Ammon's horn (tissue), 1 donor: ENCODE data around the gene GPR137.
"Not testable (repeated sequence)": the region's sequence is repeated elsewhere in the genome, so short reads cannot be mapped to it uniquely, and the experiment has no call there.

Experiments used
- DNase-seq: peaks from one replicate; pipeline ENCODE4 v3.0.0-alpha.2; 2016; ENCODE audit warnings: low spot score

The GPR137 gene

GRCh38 chr11:64303109-64304031 lies 17.7 kb downstream of the GPR137 start:
- DNase-seq = no peak

- no peak for DNase-seq
These were observed 18.3 kb downstream of the GPR137 start for GRCh38 chr11:64304032-64304315.

- peak; percentile 92 for DNase-seq
These were observed 18.8 kb downstream of the GPR137 start for GRCh38 chr11:64304316-64305072.

- peak; percentile 99 for DNase-seq
These were observed 19.5 kb downstream of the GPR137 start, which contains the start of gene ESRRA for GRCh38 chr11:64305075-64305690. TSS of gene ESRRA (plus strand) at chr11:64305524. CDS start at chr11:64307180, 1,656 bp downstream.

GRCh38 chr11:64305691-64306562 lies 20.3 kb downstream of the GPR137 start:
- peak; percentile 77 for DNase-seq

- no peak for DNase-seq
These were observed 20.9 kb downstream of the GPR137 start for GRCh38 chr11:64306563-64306875.

- no peak for DNase-seq
These were observed 21.4 kb downstream of the GPR137 start for GRCh38 chr11:64306876-64307622.

GRCh38 chr11:64307795-64308194 lies 22.1 kb downstream of the GPR137 start:
- not testable (repeated sequence) for DNase-seq

GRCh38 chr11:64312947-64313346 lies 27.3 kb downstream of the GPR137 start:
- DNase-seq = no peak

- DNase-seq = peak; percentile 14
These were observed 28.0 kb downstream of the GPR137 start for GRCh38 chr11:64313491-64314145.

GRCh38 chr11:64314146-64314804 lies 28.6 kb downstream of the GPR137 start:
- no peak for DNase-seq

- DNase-seq = no peak
These were observed 29.3 kb downstream of the GPR137 start for GRCh38 chr11:64314805-64315561.

- DNase-seq = not testable (repeated sequence)
These were observed 30.2 kb downstream of the GPR137 start for GRCh38 chr11:64315667-64316526.

GRCh38 chr11:64316672-64317324 lies 31.1 kb downstream of the GPR137 start:
- no peak for DNase-seq

GRCh38 chr11:64317325-64317960 lies 31.8 kb downstream of the GPR137 start, which contains the start of gene TRMT112:
TSS of gene TRMT112 (minus strand) at chr11:64317559. CDS start at chr11:64317526, 33 bp downstream.
- DNase-seq = peak; percentile 98

- DNase-seq = peak; percentile 98
These were observed 32.5 kb downstream of the GPR137 start, which contains the start of gene PRDX5 for GRCh38 chr11:64317961-64318765. TSS of gene PRDX5 (plus strand) at chr11:64318121. CDS start at chr11:64318216, 95 bp downstream.
